ENCODE data around the gene ITGB1. TPM values are rescaled to one million over a fixed set of nuclear protein-coding genes. Genes with fewer than 3 reads are reported as not detected.
A peak's percentile ranks its signal among the peaks of the same experiment; 100 is the strongest.

ITGB1 gene
- total and polyA plus RNA-seq, 10 of the 15 experiments (the other 5 are each of a cell fraction or from before 2014, with no cell fraction given) = 2.8 to 20.7 (median 10.4) TPM

DNA sequence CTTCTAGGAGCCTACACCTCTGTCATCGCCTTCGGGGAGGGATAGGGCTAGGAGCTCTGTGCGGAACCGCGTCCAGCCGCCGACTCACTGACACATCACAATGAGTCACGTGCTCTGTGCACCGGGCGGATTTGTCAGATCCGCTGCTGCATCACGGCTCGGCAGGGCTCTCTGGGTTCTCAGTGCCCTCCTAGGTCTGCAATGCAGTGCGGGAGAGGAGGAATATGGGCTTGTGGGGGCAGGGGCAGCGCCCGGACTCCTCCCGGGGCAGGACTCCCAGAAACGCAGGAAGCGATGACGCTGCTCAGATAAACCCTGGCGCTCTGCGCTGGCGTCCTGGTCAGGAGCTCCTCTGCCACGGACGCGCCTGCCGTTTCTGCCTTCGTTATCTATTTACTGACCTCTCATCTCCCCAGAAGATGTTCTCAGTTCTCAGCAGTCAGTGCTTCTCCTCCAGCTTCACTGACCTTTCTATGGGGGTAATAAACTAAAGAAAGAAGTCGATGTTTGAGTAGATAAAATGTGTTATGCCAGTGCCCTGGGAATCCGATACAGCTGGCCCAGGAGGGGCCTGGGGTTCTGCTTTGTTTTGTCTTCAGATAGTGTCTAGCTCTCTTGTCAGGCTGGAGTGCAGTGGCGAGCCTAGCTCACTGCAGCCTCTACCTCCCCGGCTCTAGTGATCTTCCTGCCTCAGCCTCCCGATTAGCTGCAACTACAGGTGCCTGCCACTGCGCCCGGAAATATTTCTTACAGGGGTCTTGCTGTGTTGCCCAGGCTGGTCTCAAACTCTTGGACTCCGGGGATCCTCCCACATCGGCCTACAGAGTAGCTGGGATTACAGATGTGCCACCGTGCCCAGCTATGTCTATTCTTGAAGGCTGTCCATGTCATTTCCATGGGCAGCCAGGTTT is 22.8 kb upstream of the ITGB1 start (continued):
- TF ChIP-seq, protein P1, sequence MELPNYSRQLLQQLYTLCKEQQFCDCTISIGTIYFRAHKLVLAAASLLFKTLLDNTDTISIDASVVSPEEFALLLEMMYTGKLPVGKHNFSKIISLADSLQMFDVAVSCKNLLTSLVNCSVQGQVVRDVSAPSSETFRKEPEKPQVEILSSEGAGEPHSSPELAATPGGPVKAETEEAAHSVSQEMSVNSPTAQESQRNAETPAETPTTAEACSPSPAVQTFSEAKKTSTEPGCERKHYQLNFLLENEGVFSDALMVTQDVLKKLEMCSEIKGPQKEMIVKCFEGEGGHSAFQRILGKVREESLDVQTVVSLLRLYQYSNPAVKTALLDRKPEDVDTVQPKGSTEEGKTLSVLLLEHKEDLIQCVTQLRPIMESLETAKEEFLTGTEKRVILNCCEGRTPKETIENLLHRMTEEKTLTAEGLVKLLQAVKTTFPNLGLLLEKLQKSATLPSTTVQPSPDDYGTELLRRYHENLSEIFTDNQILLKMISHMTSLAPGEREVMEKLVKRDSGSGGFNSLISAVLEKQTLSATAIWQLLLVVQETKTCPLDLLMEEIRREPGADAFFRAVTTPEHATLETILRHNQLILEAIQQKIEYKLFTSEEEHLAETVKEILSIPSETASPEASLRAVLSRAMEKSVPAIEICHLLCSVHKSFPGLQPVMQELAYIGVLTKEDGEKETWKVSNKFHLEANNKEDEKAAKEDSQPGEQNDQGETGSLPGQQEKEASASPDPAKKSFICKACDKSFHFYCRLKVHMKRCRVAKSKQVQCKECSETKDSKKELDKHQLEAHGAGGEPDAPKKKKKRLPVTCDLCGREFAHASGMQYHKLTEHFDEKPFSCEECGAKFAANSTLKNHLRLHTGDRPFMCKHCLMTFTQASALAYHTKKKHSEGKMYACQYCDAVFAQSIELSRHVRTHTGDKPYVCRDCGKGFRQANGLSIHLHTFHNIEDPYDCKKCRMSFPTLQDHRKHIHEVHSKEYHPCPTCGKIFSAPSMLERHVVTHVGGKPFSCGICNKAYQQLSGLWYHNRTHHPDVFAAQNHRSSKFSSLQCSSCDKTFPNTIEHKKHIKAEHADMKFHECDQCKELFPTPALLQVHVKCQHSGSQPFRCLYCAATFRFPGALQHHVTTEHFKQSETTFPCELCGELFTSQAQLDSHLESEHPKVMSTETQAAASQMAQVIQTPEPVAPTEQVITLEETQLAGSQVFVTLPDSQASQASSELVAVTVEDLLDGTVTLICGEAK (IDR thresholded peaks at IDR 0.05; ENCODE audit: borderline replicate concordance) = no peak
- TF ChIP-seq, protein P2, sequence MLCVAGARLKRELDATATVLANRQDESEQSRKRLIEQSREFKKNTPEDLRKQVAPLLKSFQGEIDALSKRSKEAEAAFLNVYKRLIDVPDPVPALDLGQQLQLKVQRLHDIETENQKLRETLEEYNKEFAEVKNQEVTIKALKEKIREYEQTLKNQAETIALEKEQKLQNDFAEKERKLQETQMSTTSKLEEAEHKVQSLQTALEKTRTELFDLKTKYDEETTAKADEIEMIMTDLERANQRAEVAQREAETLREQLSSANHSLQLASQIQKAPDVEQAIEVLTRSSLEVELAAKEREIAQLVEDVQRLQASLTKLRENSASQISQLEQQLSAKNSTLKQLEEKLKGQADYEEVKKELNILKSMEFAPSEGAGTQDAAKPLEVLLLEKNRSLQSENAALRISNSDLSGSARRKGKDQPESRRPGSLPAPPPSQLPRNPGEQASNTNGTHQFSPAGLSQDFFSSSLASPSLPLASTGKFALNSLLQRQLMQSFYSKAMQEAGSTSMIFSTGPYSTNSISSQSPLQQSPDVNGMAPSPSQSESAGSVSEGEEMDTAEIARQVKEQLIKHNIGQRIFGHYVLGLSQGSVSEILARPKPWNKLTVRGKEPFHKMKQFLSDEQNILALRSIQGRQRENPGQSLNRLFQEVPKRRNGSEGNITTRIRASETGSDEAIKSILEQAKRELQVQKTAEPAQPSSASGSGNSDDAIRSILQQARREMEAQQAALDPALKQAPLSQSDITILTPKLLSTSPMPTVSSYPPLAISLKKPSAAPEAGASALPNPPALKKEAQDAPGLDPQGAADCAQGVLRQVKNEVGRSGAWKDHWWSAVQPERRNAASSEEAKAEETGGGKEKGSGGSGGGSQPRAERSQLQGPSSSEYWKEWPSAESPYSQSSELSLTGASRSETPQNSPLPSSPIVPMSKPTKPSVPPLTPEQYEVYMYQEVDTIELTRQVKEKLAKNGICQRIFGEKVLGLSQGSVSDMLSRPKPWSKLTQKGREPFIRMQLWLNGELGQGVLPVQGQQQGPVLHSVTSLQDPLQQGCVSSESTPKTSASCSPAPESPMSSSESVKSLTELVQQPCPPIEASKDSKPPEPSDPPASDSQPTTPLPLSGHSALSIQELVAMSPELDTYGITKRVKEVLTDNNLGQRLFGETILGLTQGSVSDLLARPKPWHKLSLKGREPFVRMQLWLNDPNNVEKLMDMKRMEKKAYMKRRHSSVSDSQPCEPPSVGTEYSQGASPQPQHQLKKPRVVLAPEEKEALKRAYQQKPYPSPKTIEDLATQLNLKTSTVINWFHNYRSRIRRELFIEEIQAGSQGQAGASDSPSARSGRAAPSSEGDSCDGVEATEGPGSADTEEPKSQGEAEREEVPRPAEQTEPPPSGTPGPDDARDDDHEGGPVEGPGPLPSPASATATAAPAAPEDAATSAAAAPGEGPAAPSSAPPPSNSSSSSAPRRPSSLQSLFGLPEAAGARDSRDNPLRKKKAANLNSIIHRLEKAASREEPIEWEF (IDR thresholded peaks at IDR 0.05; ENCODE audit: insufficient replicate concordance, low read depth, low read length) = no peak
- no peak for TF ChIP-seq CBFB (IDR thresholded peaks at IDR 0.05; ENCODE audit: low read depth)
- 0 out of 2 replicates have a peak, but pooled peaks have one; percentile 35 for TF ChIP-seq POLR2AphosphoS5 (IDR thresholded peaks at IDR 0.05; ENCODE audit: low read length)
- TF ChIP-seq HCFC1 (IDR thresholded peaks at IDR 0.05; ENCODE audit: low read length) = no peak
- TF ChIP-seq MEF2A (IDR thresholded peaks at IDR 0.05; ENCODE audit: insufficient read depth, low read depth, low read length) = no peak
- no peak for TF ChIP-seq JUND (IDR thresholded peaks at IDR 0.05; ENCODE audit: low read depth, low read length)
- TF ChIP-seq POU2F2 (IDR thresholded peaks at IDR 0.05; ENCODE audit: borderline replicate concordance, low read depth, low read length) = 0 out of 3 replicates have a peak, but pooled peaks have one; percentile 23
- TF ChIP-seq POLR2A (IDR thresholded peaks at IDR 0.05; ENCODE audit: low read depth, low read length) = peak; percentile 63
- TF ChIP-seq CHD1 (IDR thresholded peaks at IDR 0.05; ENCODE audit: low read depth, low read length) = no peak
- TF ChIP-seq CREB1 (IDR thresholded peaks at IDR 0.05; ENCODE audit: low read depth) = peak; percentile 58; the same call in 1 of the 2 replicates
- no peak for TF ChIP-seq NFIC (IDR thresholded peaks at IDR 0.05; ENCODE audit: low read depth, low read length)
- TF ChIP-seq DPF2 (IDR thresholded peaks at IDR 0.05) = no peak
- no peak for TF ChIP-seq ESRRA (IDR thresholded peaks at IDR 0.05; ENCODE audit: low read length)
- no peak for TF ChIP-seq SUPT20H (IDR thresholded peaks at IDR 0.05; ENCODE audit: borderline replicate concordance, control insufficient read depth, low read depth, low read length)
- TF ChIP-seq, protein P3, sequence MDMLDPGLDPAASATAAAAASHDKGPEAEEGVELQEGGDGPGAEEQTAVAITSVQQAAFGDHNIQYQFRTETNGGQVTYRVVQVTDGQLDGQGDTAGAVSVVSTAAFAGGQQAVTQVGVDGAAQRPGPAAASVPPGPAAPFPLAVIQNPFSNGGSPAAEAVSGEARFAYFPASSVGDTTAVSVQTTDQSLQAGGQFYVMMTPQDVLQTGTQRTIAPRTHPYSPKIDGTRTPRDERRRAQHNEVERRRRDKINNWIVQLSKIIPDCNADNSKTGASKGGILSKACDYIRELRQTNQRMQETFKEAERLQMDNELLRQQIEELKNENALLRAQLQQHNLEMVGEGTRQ (IDR thresholded peaks at IDR 0.05; ENCODE audit: borderline replicate concordance, low read depth, low read length) = peak; percentile 53
- TF ChIP-seq NBN (IDR thresholded peaks at IDR 0.05) = no peak
- TF ChIP-seq CBX3 (IDR thresholded peaks at IDR 0.05; ENCODE audit: borderline replicate concordance, low read depth) = no peak
- no peak for TF ChIP-seq EP300 (IDR thresholded peaks at IDR 0.05; ENCODE audit: borderline replicate concordance in 1 of 2, control insufficient read depth in 1 of 2, low read depth in 2 of 2, low read length in 2 of 2)
- no peak for TF ChIP-seq NFYB (IDR thresholded peaks at IDR 0.05; ENCODE audit: insufficient read depth, low read depth, low read length)
